ENCODE data around the gene GBX2.
"Not testable (repeated sequence)": the region's sequence is repeated elsewhere in the genome, so short reads cannot be mapped to it uniquely, and the experiment has no call there.

Gene GBX2

GRCh38 chr2:236158969-236159777 lies 9.0 kb downstream of the GBX2 start:
- H3K9ac ChIP-seq (ENCODE audit: low read depth, low read length): no peak overlapping the region
- peaks cover 12% of the 10 kb centered on the region for H3K27me3 ChIP-seq (ENCODE audit: control insufficient read depth, insufficient read depth, low read length)
- no peak overlapping the region for H3K4me3 ChIP-seq (ENCODE audit: low read length)
- no peaks in the 10 kb centered on the region for H3K9me3 ChIP-seq (replicated peaks; ENCODE audit: low read length)
- no peaks in the 10 kb centered on the region for H3K36me3 ChIP-seq (ENCODE audit: insufficient read depth, low read length)
- H3K4me2 ChIP-seq (ENCODE audit: low read length): no peak overlapping the region
- peaks cover 6% of the 10 kb centered on the region for H3K4me1 ChIP-seq (ENCODE audit: control insufficient read depth, insufficient read depth, low read length)

DNA sequence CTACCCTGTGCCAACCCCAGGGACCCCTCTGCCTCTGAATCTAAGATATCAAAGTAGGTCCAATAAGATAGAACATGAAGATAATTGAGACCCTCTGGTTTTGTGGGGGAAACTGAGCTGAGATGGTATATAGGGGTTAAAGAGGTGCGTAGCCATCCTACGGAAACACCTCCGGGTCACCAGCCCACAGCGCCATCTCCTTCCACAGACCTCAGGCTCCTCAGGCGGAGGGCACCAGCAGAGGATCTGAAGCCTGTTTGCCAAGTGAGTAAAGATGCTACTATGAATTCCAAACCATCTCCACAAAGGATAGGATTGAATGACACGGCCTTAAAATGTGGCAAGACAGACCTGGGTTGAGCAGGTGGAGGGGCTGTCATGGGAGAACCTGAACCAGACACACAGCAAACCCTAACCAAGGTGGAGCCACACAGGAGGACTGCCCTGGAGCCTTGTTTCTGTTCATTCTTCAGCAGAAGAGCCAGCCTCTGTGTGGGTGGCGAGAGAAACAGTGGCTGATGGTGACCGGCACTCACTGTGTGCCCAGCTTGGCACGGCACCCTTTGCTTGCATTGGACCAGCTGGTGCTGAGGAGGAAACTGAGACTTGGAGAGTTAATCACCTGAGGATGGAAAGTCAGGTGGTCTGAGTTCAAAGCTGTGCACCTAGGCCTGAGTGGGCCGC lies 10.2 kb downstream of the GBX2 start:
- H3K27me3 ChIP-seq (ENCODE audit: control insufficient read depth, insufficient read depth, low read length): peaks cover 12% of the 10 kb centered on the region
- H3K36me3 ChIP-seq (ENCODE audit: insufficient read depth, low read length): no peaks in the 10 kb centered on the region
- no peak overlapping the region for H3K4me2 ChIP-seq (ENCODE audit: low read length)
- H3K4me1 ChIP-seq (ENCODE audit: control insufficient read depth, insufficient read depth, low read length): no peaks in the 10 kb centered on the region
- H3K9me3 ChIP-seq (replicated peaks; ENCODE audit: low read length): no peaks in the 10 kb centered on the region
- no peak overlapping the region for H3K9ac ChIP-seq (ENCODE audit: low read depth, low read length)
- H3K4me3 ChIP-seq (ENCODE audit: low read length): no peak overlapping the region

- no peaks in the 10 kb centered on the region for H3K9me3 ChIP-seq (replicated peaks; ENCODE audit: low read length)
- H3K4me2 ChIP-seq (ENCODE audit: low read length): no peak overlapping the region
- H3K4me3 ChIP-seq (ENCODE audit: low read length): no peak overlapping the region
- H3K27me3 ChIP-seq (ENCODE audit: control insufficient read depth, insufficient read depth, low read length): peaks cover 12% of the 10 kb centered on the region
- no peaks in the 10 kb centered on the region for H3K4me1 ChIP-seq (ENCODE audit: control insufficient read depth, insufficient read depth, low read length)
- no peaks in the 10 kb centered on the region for H3K36me3 ChIP-seq (ENCODE audit: insufficient read depth, low read length)
- no peak overlapping the region for H3K9ac ChIP-seq (ENCODE audit: low read depth, low read length)
These were observed 10.8 kb downstream of the GBX2 start for GRCh38 chr2:236157366-236157765.

- no peaks in the 10 kb centered on the region for H3K9me3 ChIP-seq (replicated peaks; ENCODE audit: low read length)
- peaks cover 12% of the 10 kb centered on the region for H3K27me3 ChIP-seq (ENCODE audit: control insufficient read depth, insufficient read depth, low read length)
- no peak overlapping the region for H3K4me3 ChIP-seq (ENCODE audit: low read length)
- H3K4me2 ChIP-seq (ENCODE audit: low read length): no peak overlapping the region
- H3K9ac ChIP-seq (ENCODE audit: low read depth, low read length): no peak overlapping the region
- H3K4me1 ChIP-seq (ENCODE audit: control insufficient read depth, insufficient read depth, low read length): no peaks in the 10 kb centered on the region
- H3K36me3 ChIP-seq (ENCODE audit: insufficient read depth, low read length): no peaks in the 10 kb centered on the region
These were observed 11.4 kb downstream of the GBX2 start for GRCh38 chr2:236156860-236157194.

DNA sequence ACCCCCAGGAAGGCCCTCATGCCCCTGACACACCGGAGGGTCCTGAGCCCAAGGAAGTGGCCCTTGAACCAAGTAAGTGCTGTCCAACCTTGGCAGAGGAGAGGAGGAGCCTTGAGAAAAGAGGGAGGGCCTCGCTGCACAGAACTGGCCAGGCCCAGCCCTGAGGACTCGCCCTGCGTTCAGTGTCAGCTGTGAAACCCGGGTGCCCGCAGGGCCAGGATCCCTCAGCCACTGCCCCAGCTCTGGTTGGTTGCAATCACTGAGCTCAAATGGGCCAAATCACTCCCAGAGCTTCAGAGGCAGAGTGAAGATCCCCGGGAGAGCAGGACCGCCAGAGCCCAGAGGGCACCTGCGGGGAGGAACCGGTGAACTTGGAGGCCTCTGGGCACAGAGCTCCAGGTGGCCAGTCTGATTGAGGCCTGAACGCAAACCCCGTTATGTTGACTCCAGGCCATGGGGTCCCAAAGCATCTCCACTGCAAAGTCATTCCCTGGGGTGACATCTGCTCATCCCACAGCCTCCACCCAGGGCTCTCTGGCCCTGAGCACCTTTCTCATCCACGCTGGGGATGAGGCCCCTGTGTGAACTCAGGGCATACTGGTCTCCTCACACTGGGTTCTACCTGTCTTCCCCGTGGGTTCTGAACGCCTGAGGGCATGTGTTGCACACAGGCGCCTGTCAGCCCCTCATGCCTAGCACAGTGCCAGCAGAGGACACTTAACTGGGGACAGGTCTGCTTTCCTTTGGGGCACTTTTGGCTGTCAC lies 11.9 kb downstream of the GBX2 start:
- Histone ChIP-seq H3K36me3 (ENCODE audit: insufficient read depth, low read length) (no peaks in the 10 kb centered on the region), H3K9ac (ENCODE audit: low read depth, low read length) (no peak overlapping the region), H3K4me1 (ENCODE audit: control insufficient read depth, insufficient read depth, low read length) (no peaks in the 10 kb centered on the region), H3K9me3 (replicated peaks; ENCODE audit: low read length) (no peaks in the 10 kb centered on the region), H3K4me3 (ENCODE audit: low read length) (no peak overlapping the region), H3K4me2 (ENCODE audit: low read length) (no peak overlapping the region), H3K27me3 (ENCODE audit: control insufficient read depth, insufficient read depth, low read length) (peaks cover 12% of the 10 kb centered on the region)

DNA sequence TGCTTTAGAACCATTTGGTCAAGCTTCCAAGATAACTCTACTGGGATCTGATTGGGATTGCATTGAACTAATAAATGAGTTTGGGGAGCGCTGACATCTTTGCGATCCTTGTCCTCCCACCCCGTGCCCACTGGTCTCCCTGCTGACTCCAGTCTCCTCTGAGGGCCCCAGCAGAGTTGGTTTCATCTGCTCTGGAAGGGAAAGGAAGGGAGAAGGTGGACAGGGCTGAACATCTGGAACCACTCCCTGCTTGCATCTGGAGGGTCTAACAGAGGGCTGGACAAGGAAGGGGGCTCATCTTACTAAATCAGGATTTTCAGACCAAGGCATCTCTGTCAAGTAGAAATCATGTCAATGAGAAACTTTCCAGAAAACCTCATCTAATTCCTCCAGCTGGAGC lies 12.8 kb downstream of the GBX2 start:
- H3K36me3 ChIP-seq (ENCODE audit: insufficient read depth, low read length): no peaks in the 10 kb centered on the region
- H3K4me3 ChIP-seq (ENCODE audit: low read length): no peak overlapping the region
- no peak overlapping the region for H3K9ac ChIP-seq (ENCODE audit: low read depth, low read length)
- peaks cover 12% of the 10 kb centered on the region for H3K27me3 ChIP-seq (ENCODE audit: control insufficient read depth, insufficient read depth, low read length)
- H3K9me3 ChIP-seq (replicated peaks; ENCODE audit: low read length): no peaks in the 10 kb centered on the region
- no peaks in the 10 kb centered on the region for H3K4me1 ChIP-seq (ENCODE audit: control insufficient read depth, insufficient read depth, low read length)
- H3K4me2 ChIP-seq (ENCODE audit: low read length): no peak overlapping the region

DNA sequence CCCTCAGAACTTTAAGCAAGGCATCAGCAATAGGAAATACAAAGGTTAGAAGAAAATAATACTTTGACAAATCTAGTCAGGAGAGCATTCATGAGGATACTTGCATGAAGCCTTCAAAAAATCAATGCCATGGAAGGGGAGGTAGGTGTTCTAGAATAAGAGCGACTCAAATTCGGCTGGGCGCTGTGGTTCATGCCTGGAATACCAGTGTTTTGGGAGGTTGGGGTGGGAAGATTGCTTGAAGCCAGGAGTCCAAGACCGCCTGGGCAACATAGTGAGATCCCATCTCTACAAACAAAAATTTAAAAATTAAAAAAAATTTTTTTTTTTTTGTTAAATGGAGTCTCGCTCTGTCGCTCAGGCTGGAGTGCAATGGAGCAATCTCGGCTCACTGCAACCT lies 21.8 kb downstream of the GBX2 start:
- Histone ChIP-seq H3K9ac (ENCODE audit: low read depth, low read length) (no peak overlapping the region), H3K4me3 (ENCODE audit: low read length) (no peak overlapping the region), H3K27me3 (ENCODE audit: control insufficient read depth, insufficient read depth, low read length) (no peaks in the 10 kb centered on the region), H3K9me3 (replicated peaks; ENCODE audit: low read length) (no peaks in the 10 kb centered on the region), H3K4me2 (ENCODE audit: low read length) (no peak overlapping the region), H3K36me3 (ENCODE audit: insufficient read depth, low read length) (no peaks in the 10 kb centered on the region), H3K4me1 (ENCODE audit: control insufficient read depth, insufficient read depth, low read length) (no peaks in the 10 kb centered on the region)

DNA sequence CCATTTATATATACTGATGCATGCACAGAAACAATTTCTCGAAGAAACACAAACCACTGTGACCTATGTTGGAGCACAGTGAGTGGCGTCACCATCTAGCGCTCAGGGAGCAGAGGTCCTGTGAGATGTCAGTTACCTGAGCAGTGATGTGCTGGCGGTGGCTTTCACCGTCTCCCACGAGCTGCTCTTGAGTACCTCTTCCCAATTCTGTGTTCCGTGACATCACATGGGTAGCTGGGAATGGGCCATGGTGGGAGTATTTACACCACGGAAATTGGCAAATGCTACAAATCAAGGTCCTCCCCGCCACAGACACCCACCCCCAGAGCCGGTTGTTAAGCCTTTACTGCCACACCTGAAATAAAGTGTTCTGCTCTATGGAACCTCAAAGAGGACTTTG lies 24.4 kb downstream of the GBX2 start:
- H3K27me3 ChIP-seq (ENCODE audit: control insufficient read depth, insufficient read depth, low read length): no peaks in the 10 kb centered on the region
- H3K36me3 ChIP-seq (ENCODE audit: insufficient read depth, low read length): no peaks in the 10 kb centered on the region
- H3K9me3 ChIP-seq (replicated peaks; ENCODE audit: low read length): no peaks in the 10 kb centered on the region
- H3K9ac ChIP-seq (ENCODE audit: low read depth, low read length): no peak overlapping the region
- no peaks in the 10 kb centered on the region for H3K4me1 ChIP-seq (ENCODE audit: control insufficient read depth, insufficient read depth, low read length)
- H3K4me3 ChIP-seq (ENCODE audit: low read length): no peak overlapping the region
- H3K4me2 ChIP-seq (ENCODE audit: low read length): no peak overlapping the region

- not testable (repeated sequence) for H3K4me3 ChIP-seq (ENCODE audit: low read length); H3K4me2 ChIP-seq (ENCODE audit: low read length); H3K9ac ChIP-seq (ENCODE audit: low read depth, low read length); H3K9me3 ChIP-seq (replicated peaks; ENCODE audit: low read length); H3K36me3 ChIP-seq (ENCODE audit: insufficient read depth, low read length); H3K4me1 ChIP-seq (ENCODE audit: control insufficient read depth, insufficient read depth, low read length); H3K27me3 ChIP-seq (ENCODE audit: control insufficient read depth, insufficient read depth, low read length)
These were observed 26.6 kb downstream of the GBX2 start for GRCh38 chr2:236141616-236142015.

DNA sequence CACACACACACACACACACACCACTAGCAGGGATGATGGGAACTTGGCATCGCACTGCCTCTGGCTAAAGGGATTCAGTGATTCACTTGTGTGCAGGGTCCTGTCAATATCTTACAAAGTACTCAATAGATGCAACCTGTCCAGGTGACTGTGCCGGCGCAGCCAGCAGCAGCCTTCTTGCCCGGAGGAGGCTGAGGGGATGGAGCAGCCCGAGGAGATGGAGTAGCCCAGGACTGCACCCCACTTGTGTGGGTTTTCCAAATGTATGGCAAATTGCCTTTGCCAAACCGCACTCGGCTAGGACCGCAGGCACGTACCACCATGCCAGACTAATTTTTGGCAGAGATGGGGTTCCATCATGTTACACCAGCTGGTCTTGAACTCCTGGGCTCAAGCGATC lies 31.1 kb downstream of the GBX2 start:
- H3K9ac ChIP-seq (ENCODE audit: low read depth, low read length): no peak overlapping the region
- no peaks in the 10 kb centered on the region for H3K4me1 ChIP-seq (ENCODE audit: control insufficient read depth, insufficient read depth, low read length)
- H3K27me3 ChIP-seq (ENCODE audit: control insufficient read depth, insufficient read depth, low read length): no peaks in the 10 kb centered on the region
- no peaks in the 10 kb centered on the region for H3K9me3 ChIP-seq (replicated peaks; ENCODE audit: low read length)
- no peak overlapping the region for H3K4me3 ChIP-seq (ENCODE audit: low read length)
- no peaks in the 10 kb centered on the region for H3K36me3 ChIP-seq (ENCODE audit: insufficient read depth, low read length)
- H3K4me2 ChIP-seq (ENCODE audit: low read length): no peak overlapping the region

GRCh38 chr2:236136538-236136937 lies 31.6 kb downstream of the GBX2 start:
- no peaks in the 10 kb centered on the region for H3K36me3 ChIP-seq (ENCODE audit: insufficient read depth, low read length)
- H3K4me1 ChIP-seq (ENCODE audit: control insufficient read depth, insufficient read depth, low read length): no peaks in the 10 kb centered on the region
- no peak overlapping the region for H3K4me3 ChIP-seq (ENCODE audit: low read length)
- no peak overlapping the region for H3K4me2 ChIP-seq (ENCODE audit: low read length)
- H3K27me3 ChIP-seq (ENCODE audit: control insufficient read depth, insufficient read depth, low read length): no peaks in the 10 kb centered on the region
- no peaks in the 10 kb centered on the region for H3K9me3 ChIP-seq (replicated peaks; ENCODE audit: low read length)
- H3K9ac ChIP-seq (ENCODE audit: low read depth, low read length): no peak overlapping the region
